SK-N-SH (cell line): ENCODE data around the gene DENND1A. TPM values are rescaled to one million over a fixed set of nuclear protein-coding genes. Genes with fewer than 3 reads are reported as not detected.

ENCODE experiments used
- CTCF ChIA-PET: fragments of 300-600, 350-600 bp; formaldehyde crosslinking; extraction: SDS; loops from one replicate; lab custom pipeline; 2021; lab: Yijun Ruan, JAX
- POLR2A ChIA-PET: fragments of 350-600 bp; sonication (Branson Sonifier 250); formaldehyde crosslinking; extraction: SDS; loops from one replicate; lab custom pipeline; 2020; ENCODE audit warnings: antibody characterized with exemption, inconsistent platforms; lab: Yijun Ruan, JAX
- DNase-seq: peaks from one replicate; pipeline ENCODE4 v3.0.0; 2012
- H2AFZ ChIP-seq: fragments of 200-600 bp; sonication (generic); 2 replicates; pipeline ENCODE4 v1.8.1; 2016; ENCODE audit warnings: antibody characterized with exemption, mild to moderate bottlenecking, low read depth
- H3F3A ChIP-seq: fragments of 200-600 bp; sonication (generic); replicated peaks from 2 replicates; pipeline ENCODE3; 2016; ENCODE audit warnings: antibody characterized with exemption, mild to moderate bottlenecking; ENCODE audit not compliant: insufficient read depth
- H3K27ac ChIP-seq, 2 experiments: fragments of 200-500 bp in 1 of 2; fragments of 200-600 bp in 1 of 2; sonication (Bioruptor generic) in 1 of 2; sonication (generic), shearing (Covaris generic) in 1 of 2; 2 replicates each; pipeline versions ENCODE4 v1.5.1 to v1.6.1; 2014 to 2016; ENCODE audit warnings: low read depth in 2 of 2, inconsistent platforms in 1 of 2, low read length in 1 of 2, mild to moderate bottlenecking in 1 of 2, mixed read lengths in 1 of 2
- H3K27me3 ChIP-seq: fragments of 200-600 bp; sonication (generic), shearing (Covaris generic); 2 replicates; pipeline ENCODE4 v1.6.1; 2016; ENCODE audit warnings: mixed run types; ENCODE audit not compliant: insufficient read depth
- H3K36me3 ChIP-seq, 2 experiments: fragments of 200-500 bp in 1 of 2; fragments of 200-600 bp in 1 of 2; sonication (Bioruptor generic) in 1 of 2; sonication (generic) in 1 of 2; replicated peaks in 1 of 2; 2 replicates each; pipeline versions ENCODE3 to v1.5.1; 2014 to 2016; ENCODE audit warnings: low read length in 1 of 2, mild to moderate bottlenecking in 1 of 2; ENCODE audit not compliant: insufficient read depth in 2 of 2, control insufficient read depth in 1 of 2
- H3K4me1 ChIP-seq, 2 experiments: fragments of 200-500 bp in 1 of 2; fragments of 200-600 bp in 1 of 2; sonication (Bioruptor generic) in 1 of 2; sonication (generic), shearing (Covaris generic) in 1 of 2; 2 replicates each; pipeline versions ENCODE4 v1.5.1 to v1.6.1; 2014 to 2016; ENCODE audit warnings: low read depth in 1 of 2, low read length in 1 of 2, mixed run types in 1 of 2; ENCODE audit not compliant: insufficient read depth in 2 of 2, control insufficient read depth in 1 of 2
- H3K4me2 ChIP-seq: fragments of 200-600 bp; sonication (generic), shearing (Covaris generic); 2 replicates; pipeline ENCODE4 v1.6.1; 2017; ENCODE audit warnings: mixed run types
- H3K4me3 ChIP-seq, 2 experiments: fragments of 200-500 bp in 1 of 2; fragments of 200-600 bp in 1 of 2; sonication (Bioruptor generic) in 1 of 2; sonication (generic), shearing (Covaris generic) in 1 of 2; 2 replicates each; pipeline versions ENCODE4 v1.5.1 to v1.8.1; 2014 to 2016; ENCODE audit warnings: low read depth in 2 of 2, inconsistent platforms in 1 of 2, low read length in 1 of 2, mild to moderate bottlenecking in 1 of 2, mixed read lengths in 1 of 2, moderate library complexity in 1 of 2
- H3K79me2 ChIP-seq: fragments of 200-600 bp; sonication (generic); 2 replicates; pipeline ENCODE4 v1.8.1; 2017; ENCODE audit warnings: mild to moderate bottlenecking; ENCODE audit not compliant: insufficient read depth
- H3K9ac ChIP-seq: fragments of 200-600 bp; sonication (generic); 2 replicates; pipeline ENCODE4 v1.6.1; 2017; ENCODE audit warnings: mixed run types
- H3K9me2 ChIP-seq: fragments of 200-600 bp; sonication (generic); 2 replicates; pipeline ENCODE4 v1.6.1; 2017; ENCODE audit warnings: mixed run types
- H3K9me3 ChIP-seq: fragments of 200-600 bp; sonication (generic); 2 replicates; pipeline ENCODE4 v1.6.1; 2017; ENCODE audit warnings: mixed run types, mild to moderate bottlenecking, moderate library complexity
- H4K20me1 ChIP-seq: fragments of 200-600 bp; sonication (generic); 2 replicates; pipeline ENCODE4 v1.6.1; 2017; ENCODE audit warnings: mild to moderate bottlenecking, mixed run types; ENCODE audit not compliant: insufficient read depth
- CHD2 ChIP-seq: fragments of 150-350 bp; IDR thresholded peaks from 2 replicates; pipeline ENCODE4 v1.6.1; 2018; ENCODE audit warnings: low read length; ENCODE audit not compliant: partially characterized antibody
- ELF1 ChIP-seq: IDR thresholded peaks from 2 replicates; pipeline ENCODE4 v1.4.0; 2012
- EP300 ChIP-seq, 2 experiments: IDR thresholded peaks; 2 replicates each; pipeline versions ENCODE4 v1.4.0 to v1.6.1; 2012; ENCODE audit warnings: borderline replicate concordance in 1 of 2, low read depth in 1 of 2, low read length in 1 of 2
- EZH2phosphoT487 ChIP-seq: fragments of 200-600 bp; sonication (generic); IDR thresholded peaks from 2 replicates; pipeline ENCODE4 v1.6.1; 2017; ENCODE audit warnings: low read depth, mixed run types, mild to moderate bottlenecking, antibody characterized with exemption, moderate library complexity, borderline replicate concordance
- FOSL2 ChIP-seq: IDR thresholded peaks from 2 replicates; pipeline ENCODE4 v1.4.0; 2012; ENCODE audit warnings: low read depth, mild to moderate bottlenecking, moderate library complexity, borderline replicate concordance
- FOXJ3 ChIP-seq: sonication (generic); formaldehyde crosslinking; IDR thresholded peaks from 2 replicates; pipeline ENCODE4 v1.5.1; 2020; ENCODE audit warnings: mild to moderate bottlenecking, missing genetic modification reagents
- FOXM1 ChIP-seq: IDR thresholded peaks from 2 replicates; pipeline ENCODE4 v1.4.0; 2012; ENCODE audit warnings: low read depth, mild to moderate bottlenecking
- GATA2 ChIP-seq: sonication (generic); formaldehyde crosslinking; IDR thresholded peaks from 2 replicates; pipeline ENCODE4 v1.5.0; 2020; ENCODE audit warnings: mild to moderate bottlenecking, missing genetic modification reagents
- JUND ChIP-seq: IDR thresholded peaks from 2 replicates; pipeline ENCODE4 v1.4.0; 2012
- MXI1 ChIP-seq: IDR thresholded peaks from 2 replicates; pipeline ENCODE4 v1.6.1; 2012; ENCODE audit warnings: mild to moderate bottlenecking, low read depth, low read length, improper control_type of control experiment
- TAF1 ChIP-seq: IDR thresholded peaks from 2 replicates; pipeline ENCODE4 v1.6.1; 2012; ENCODE audit warnings: low read depth, mild to moderate bottlenecking, low read length, moderate library complexity, borderline replicate concordance
- TEAD4 ChIP-seq: IDR thresholded peaks from 2 replicates; pipeline ENCODE4 v1.4.0; 2012; ENCODE audit warnings: mild to moderate bottlenecking, borderline replicate concordance; ENCODE audit not compliant: insufficient read depth
- YY1 ChIP-seq: IDR thresholded peaks from 2 replicates; pipeline ENCODE4 v1.4.0; 2012; ENCODE audit warnings: low read depth, mild to moderate bottlenecking
- WGBS: methylation state at CpG from one replicate; pipeline ENCODE4 v1.1.6; 2017; ENCODE audit warnings: low lambda C conversion rate; 5-methylcytosine and 5-hydroxymethylcytosine counted together
- polyA plus RNA-seq, 3 experiments: library from polyadenylated mRNA; depleted of rRNA; stranded (reverse); fragments of >200 nt; gene quantifications; 2 replicates each; pipeline ENCODE4 v1.2.3, GENCODE V29; 2012
- TF ChIP-seq, protein P1 (sequence below): fragments of 150-350 bp; IDR thresholded peaks from 2 replicates; pipeline ENCODE4 v1.6.1; 2016; ENCODE audit warnings: mild to moderate bottlenecking, low read depth, low read length
- TF ChIP-seq, protein P2 (sequence below): fragments of 150-350 bp; IDR thresholded peaks from 2 replicates; pipeline ENCODE4 v1.6.1; 2017; ENCODE audit warnings: antibody characterized with exemption, low read length, low read depth, borderline replicate concordance
- TF ChIP-seq, protein P3 (sequence below): IDR thresholded peaks from 2 replicates; pipeline ENCODE4 v1.4.0; 2012; ENCODE audit warnings: low read depth, borderline replicate concordance
- TF ChIP-seq, protein P4 (sequence below): IDR thresholded peaks from 2 replicates; pipeline ENCODE4 v1.6.1; 2012; ENCODE audit warnings: mild to moderate bottlenecking, low read depth, low read length, moderate library complexity

Gene DENND1A
- polyA plus RNA-seq, 1 of the 3 experiments (the other 2 are of a cell fraction), result 25.4 TPM

DNA sequence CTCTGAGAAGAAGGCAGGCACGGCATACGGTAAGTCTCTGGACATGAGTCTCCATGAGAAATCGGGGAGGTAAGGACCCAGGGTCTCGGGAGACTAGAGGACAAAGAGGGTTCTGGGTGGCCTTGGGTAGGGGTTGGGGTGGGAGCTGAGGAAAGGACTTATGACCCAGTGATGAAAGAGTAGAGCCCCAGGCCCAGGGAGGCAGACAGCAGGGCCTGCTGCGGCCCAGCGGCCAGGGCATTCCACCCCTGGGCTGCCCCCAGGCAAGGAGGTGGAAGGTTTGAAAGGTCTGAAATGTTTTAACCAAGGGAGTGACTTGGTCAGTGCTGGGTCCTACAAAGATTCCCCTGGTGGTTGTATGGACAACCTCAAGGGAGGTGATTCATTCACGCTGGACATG is 484.8 kb downstream of the DENND1A start:
- no peak for DNase-seq
- peaks cover 0 to 2% of the 10 kb centered on the region in 2 experiments for H3K36me3 ChIP-seq
- H3K4me3 ChIP-seq, result no peak overlapping the region
- H3K79me2 ChIP-seq, result no peaks in the 10 kb centered on the region
- peaks cover 0 to 3% of the 10 kb centered on the region in 2 experiments; a peak in 1 of 4 replicates for H3K4me1 ChIP-seq
- no peaks in the 10 kb centered on the region for H4K20me1 ChIP-seq
- H3K27me3 ChIP-seq, result no peaks in the 10 kb centered on the region
- TF ChIP-seq, protein P1, sequence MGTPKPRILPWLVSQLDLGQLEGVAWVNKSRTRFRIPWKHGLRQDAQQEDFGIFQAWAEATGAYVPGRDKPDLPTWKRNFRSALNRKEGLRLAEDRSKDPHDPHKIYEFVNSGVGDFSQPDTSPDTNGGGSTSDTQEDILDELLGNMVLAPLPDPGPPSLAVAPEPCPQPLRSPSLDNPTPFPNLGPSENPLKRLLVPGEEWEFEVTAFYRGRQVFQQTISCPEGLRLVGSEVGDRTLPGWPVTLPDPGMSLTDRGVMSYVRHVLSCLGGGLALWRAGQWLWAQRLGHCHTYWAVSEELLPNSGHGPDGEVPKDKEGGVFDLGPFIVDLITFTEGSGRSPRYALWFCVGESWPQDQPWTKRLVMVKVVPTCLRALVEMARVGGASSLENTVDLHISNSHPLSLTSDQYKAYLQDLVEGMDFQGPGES, result no peak
- TF ChIP-seq JUND (no peak), YY1 (no peak), TAF1 (no peak), FOXJ3 (CRISPR knock-in tag) (no peak), TEAD4 (no peak), CHD2 (no peak), ELF1 (no peak), FOSL2 (no peak), EZH2phosphoT487 (no peak), EP300 (IDR thresholded peaks at IDR 0.05; ENCODE audit: borderline replicate concordance in 1 of 2, low read depth in 1 of 2, low read length in 1 of 2) (no peak), GATA2 (no peak), FOXM1 (no peak), MXI1 (no peak)
- TF ChIP-seq, protein P2, sequence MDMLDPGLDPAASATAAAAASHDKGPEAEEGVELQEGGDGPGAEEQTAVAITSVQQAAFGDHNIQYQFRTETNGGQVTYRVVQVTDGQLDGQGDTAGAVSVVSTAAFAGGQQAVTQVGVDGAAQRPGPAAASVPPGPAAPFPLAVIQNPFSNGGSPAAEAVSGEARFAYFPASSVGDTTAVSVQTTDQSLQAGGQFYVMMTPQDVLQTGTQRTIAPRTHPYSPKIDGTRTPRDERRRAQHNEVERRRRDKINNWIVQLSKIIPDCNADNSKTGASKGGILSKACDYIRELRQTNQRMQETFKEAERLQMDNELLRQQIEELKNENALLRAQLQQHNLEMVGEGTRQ, result no peak
- TF ChIP-seq, protein P3, sequence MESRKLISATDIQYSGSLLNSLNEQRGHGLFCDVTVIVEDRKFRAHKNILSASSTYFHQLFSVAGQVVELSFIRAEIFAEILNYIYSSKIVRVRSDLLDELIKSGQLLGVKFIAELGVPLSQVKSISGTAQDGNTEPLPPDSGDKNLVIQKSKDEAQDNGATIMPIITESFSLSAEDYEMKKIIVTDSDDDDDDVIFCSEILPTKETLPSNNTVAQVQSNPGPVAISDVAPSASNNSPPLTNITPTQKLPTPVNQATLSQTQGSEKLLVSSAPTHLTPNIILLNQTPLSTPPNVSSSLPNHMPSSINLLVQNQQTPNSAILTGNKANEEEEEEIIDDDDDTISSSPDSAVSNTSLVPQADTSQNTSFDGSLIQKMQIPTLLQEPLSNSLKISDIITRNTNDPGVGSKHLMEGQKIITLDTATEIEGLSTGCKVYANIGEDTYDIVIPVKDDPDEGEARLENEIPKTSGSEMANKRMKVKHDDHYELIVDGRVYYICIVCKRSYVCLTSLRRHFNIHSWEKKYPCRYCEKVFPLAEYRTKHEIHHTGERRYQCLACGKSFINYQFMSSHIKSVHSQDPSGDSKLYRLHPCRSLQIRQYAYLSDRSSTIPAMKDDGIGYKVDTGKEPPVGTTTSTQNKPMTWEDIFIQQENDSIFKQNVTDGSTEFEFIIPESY, result no peak
- TF ChIP-seq, protein P4, sequence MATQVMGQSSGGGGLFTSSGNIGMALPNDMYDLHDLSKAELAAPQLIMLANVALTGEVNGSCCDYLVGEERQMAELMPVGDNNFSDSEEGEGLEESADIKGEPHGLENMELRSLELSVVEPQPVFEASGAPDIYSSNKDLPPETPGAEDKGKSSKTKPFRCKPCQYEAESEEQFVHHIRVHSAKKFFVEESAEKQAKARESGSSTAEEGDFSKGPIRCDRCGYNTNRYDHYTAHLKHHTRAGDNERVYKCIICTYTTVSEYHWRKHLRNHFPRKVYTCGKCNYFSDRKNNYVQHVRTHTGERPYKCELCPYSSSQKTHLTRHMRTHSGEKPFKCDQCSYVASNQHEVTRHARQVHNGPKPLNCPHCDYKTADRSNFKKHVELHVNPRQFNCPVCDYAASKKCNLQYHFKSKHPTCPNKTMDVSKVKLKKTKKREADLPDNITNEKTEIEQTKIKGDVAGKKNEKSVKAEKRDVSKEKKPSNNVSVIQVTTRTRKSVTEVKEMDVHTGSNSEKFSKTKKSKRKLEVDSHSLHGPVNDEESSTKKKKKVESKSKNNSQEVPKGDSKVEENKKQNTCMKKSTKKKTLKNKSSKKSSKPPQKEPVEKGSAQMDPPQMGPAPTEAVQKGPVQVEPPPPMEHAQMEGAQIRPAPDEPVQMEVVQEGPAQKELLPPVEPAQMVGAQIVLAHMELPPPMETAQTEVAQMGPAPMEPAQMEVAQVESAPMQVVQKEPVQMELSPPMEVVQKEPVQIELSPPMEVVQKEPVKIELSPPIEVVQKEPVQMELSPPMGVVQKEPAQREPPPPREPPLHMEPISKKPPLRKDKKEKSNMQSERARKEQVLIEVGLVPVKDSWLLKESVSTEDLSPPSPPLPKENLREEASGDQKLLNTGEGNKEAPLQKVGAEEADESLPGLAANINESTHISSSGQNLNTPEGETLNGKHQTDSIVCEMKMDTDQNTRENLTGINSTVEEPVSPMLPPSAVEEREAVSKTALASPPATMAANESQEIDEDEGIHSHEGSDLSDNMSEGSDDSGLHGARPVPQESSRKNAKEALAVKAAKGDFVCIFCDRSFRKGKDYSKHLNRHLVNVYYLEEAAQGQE, result no peak
- no peaks in the 10 kb centered on the region for H3F3A ChIP-seq
- ChIA-PET CTCF (interaction anchor here (1.0 kb wide), 1 partner anchor 10 kb away, joined by 3 read pairs; no protein-coding TSS in a partner anchor), POLR2A (no interaction called here)
- H3K9me3 ChIP-seq, result no peaks in the 10 kb centered on the region
- H3K9ac ChIP-seq, result no peak overlapping the region
- H2AFZ ChIP-seq, result no peak overlapping the region
- no peak overlapping the region for H3K4me2 ChIP-seq
- no peak overlapping the region for H3K27ac ChIP-seq
- no peaks in the 10 kb centered on the region for H3K9me2 ChIP-seq
- 98% methylated on average over 7 of the region's 7 CpGs for WGBS
